ENCODE data around the gene RRP8.

RRP8 gene

DNA sequence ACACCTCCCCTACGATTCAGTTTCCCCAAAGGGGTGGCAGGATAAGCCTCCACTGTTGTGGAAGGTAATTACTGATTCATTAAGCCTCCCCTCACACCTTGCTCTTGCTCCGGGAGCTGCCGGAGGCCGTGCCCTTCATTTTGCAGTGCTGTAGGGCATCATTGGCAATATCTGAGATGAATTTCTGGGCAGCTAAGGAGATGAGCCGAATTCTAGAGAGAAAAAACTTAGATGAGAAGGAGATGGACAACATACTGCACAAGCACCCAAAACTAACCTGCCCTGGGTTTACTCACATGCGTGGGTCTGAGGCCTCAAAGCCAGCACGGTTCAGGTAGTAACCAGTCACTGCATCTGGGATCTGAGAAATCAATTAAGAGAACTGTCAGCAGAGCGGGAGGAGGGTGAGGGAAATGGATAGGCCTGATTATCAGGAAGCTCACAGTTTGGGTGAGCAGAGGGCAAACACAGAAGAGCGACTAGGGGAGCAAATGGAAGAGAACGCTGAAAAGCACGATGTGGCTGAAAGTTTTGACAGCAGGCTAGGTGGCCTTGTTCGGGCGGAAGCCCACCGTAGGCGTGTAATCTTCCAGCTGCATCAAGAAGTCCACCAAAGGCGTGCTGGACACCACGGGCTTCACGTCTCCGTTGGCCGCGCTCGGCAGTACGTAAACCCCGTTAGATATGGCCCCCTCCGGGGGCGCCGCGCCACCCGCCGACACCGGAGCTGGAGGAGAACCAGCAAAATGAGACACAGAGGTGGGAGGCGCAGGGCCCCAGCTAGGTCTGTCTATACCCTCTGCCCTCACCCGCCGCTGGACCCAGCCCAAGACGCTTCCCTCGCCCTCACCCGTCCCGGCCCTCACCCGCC lies 7.9 kb upstream of the RRP8 start:
- peak overlapping the region; percentile 78 for H3K4me3 ChIP-seq (ENCODE audit: low read depth, low read length)
- no peak for TF ChIP-seq CTCF (IDR thresholded peaks at IDR 0.05; ENCODE audit: low read depth, low read length)

GRCh38 chr11:6610591-6610990 lies 7.2 kb upstream of the RRP8 start:
- peak overlapping the region; percentile 78; the same call in 1 of the 2 replicates for H3K4me3 ChIP-seq (ENCODE audit: low read depth, low read length)
- no peak for TF ChIP-seq CTCF (IDR thresholded peaks at IDR 0.05; ENCODE audit: low read depth, low read length)

GRCh38 chr11:6609502-6610015 lies 6.1 kb upstream of the RRP8 start:
- no peak overlapping the region for H3K4me3 ChIP-seq (ENCODE audit: low read depth, low read length)
- TF ChIP-seq CTCF (IDR thresholded peaks at IDR 0.05; ENCODE audit: low read depth, low read length), result no peak

GRCh38 chr11:6608726-6609501 lies 5.5 kb upstream of the RRP8 start:
- no peak for TF ChIP-seq CTCF (IDR thresholded peaks at IDR 0.05; ENCODE audit: low read depth, low read length)
- H3K4me3 ChIP-seq (ENCODE audit: low read depth, low read length), result no peak overlapping the region

DNA sequence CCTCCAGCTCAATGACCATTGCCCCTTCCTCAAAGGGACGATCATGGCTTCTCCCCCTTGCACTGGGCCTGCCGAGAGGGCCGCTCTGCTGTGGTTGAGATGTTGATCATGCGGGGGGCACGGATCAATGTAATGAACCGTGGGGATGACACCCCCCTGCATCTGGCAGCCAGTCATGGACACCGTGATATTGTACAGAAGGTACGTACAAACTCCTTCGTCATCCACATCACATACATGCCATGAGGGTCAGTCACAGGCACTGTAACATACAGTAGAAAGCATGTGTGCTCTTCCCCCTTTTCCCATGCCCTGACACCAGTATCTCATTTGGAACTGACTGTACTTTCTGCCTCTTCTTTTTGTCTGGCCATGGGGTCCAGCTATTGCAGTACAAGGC lies 4.6 kb upstream of the RRP8 start:
- no peak for TF ChIP-seq CTCF (IDR thresholded peaks at IDR 0.05; ENCODE audit: low read depth, low read length)
- H3K4me3 ChIP-seq (ENCODE audit: low read depth, low read length), result no peak overlapping the region

- peak overlapping the region; percentile 18 for H3K4me3 ChIP-seq (ENCODE audit: low read depth, low read length)
Measured at GRCh38 chr11:6607190-6607795, 3.9 kb upstream of the RRP8 start.

More at GRCh38 chr11:6607190-6607795, 3.9 kb upstream of the RRP8 start:
- TF ChIP-seq CTCF (IDR thresholded peaks at IDR 0.05; ENCODE audit: low read depth, low read length), result no peak
